Left colon (tissue), 2 donors: Measurements from ENCODE around the gene KCNG3. TPM values are rescaled to one million over a fixed set of nuclear protein-coding genes. Genes with fewer than 3 reads are reported as not detected.

ENCODE experiments used
- ATAC-seq: fragments of 200-7000 bp; cut with Tn5 transposase; one replicate; pipeline ENCODE4 v1.9.1; 2020; ENCODE audit warnings: mild to moderate bottlenecking, moderate library complexity
- DNase-seq, 2 donors: peaks; one replicate each; pipeline ENCODE4 v3.0.0-alpha.2; 2020
- intact Hi-C, 2 donors: fragments of 100-400 bp; cut with DNase I in 1 of 2; cut with micrococcal nuclease in 1 of 2; formaldehyde crosslinking; loops; one replicate each; pipeline versions ENCODE4 v1.11.2 to v1.14.0; 2022; cut with DNase I, micrococcal nuclease
- long read RNA-seq: library from polyadenylated mRNA; unstranded; transcript quantifications from one replicate; pipeline ENCODE4 v2.0.0, GENCODE V29; 2021
- total RNA-seq, 2 donors: library from RNA; stranded (reverse); fragmentation: NEBNext Ultra II Directional; extraction: Animal tissue kit (Norgen Biotek cat#: 25700); gene quantifications; one replicate each; pipeline ENCODE4 v1.2.1, GENCODE V29; 2021
- donor health status: DM: no; HTN: no; CAD: no.
- donor health status: DM: yes; HTN: yes; CAD: no.

KCNG3 gene, protein sequence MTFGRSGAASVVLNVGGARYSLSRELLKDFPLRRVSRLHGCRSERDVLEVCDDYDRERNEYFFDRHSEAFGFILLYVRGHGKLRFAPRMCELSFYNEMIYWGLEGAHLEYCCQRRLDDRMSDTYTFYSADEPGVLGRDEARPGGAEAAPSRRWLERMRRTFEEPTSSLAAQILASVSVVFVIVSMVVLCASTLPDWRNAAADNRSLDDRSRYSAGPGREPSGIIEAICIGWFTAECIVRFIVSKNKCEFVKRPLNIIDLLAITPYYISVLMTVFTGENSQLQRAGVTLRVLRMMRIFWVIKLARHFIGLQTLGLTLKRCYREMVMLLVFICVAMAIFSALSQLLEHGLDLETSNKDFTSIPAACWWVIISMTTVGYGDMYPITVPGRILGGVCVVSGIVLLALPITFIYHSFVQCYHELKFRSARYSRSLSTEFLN
- 1 to 10 TPM; 3.3 to 5.9 TPM for total RNA-seq
- long read RNA-seq, partial matches to known transcripts, result 0 of 1 reads
- long read RNA-seq, other reads (novel, unspliced or antisense), result 0 of 1 reads

GRCh38 chr2:42493468-42494354, at the start of gene KCNG3:
TSS of gene KCNG3 (minus strand) at chr2:42493982. CDS start at chr2:42493501, 481 bp downstream.
- DNase-seq (peak; percentile 76 to 83), ATAC-seq (peak; percentile 86)
- intact Hi-C loops, result no loop called here

DNA sequence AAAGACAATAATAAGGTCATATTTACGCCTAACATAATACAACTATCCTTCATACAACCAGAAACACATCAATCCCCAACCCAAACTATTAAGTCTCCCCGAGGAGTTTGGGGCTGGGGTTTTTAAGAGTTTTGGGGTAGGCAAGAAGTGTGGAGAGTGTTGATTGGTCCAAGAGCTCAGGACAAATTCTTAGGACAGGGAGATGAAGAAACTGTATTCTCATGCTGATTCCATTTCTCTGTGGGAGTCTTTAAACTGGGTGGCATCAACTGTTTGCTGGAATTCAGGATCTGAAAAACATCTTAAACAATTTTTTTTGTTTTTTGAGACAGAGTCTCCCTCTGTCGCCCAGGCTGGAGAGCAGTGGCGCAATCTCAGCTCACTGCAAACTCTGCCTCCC, 49.1 kb upstream of the KCNG3 start:
- DNase-seq (no peak), ATAC-seq (no peak)
- intact Hi-C loops, result no loop called here

DNA sequence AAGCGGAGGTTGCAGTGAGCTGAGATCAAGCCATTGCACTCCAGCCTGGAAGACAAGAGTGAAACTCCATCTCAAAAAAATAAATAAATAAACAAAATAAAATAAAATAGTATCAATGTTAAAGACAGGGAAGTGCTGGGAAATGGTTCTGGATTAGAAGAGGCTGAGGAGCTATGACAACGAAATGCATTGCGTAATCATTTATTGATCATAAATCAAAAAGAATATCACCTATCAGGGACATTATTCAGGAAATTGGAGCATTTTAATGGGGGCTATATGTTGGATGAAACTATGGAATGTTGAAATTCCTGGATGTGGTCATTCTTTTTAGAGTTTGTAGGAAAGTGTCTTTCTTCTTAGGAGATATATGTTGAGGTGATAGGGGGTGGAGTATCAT, 43.7 kb upstream of the KCNG3 start:
- intact Hi-C loops, result no loop called here
- no peak for ATAC-seq
- no peak for DNase-seq

DNA sequence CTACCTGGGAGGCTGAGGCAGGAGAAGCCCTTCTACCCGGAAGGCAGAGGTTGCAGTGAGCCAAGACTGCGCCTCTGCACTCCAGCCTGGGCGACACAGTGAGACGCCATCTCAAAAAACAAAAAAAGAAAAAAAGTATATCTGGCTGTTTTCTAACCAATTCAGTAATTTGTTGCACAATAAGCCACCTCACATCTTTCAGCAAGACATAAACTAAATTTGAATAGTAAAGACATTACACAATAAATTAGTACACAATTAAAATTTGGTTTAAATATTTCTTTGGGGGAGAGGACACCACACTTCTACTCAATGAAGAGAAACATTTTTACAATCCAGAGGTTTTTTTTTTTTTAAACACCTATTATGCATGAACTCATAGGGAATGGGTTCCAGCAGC, 38.6 kb upstream of the KCNG3 start:
- intact Hi-C loops, result no loop called here
- DNase-seq, result no peak
- no peak for ATAC-seq

GRCh38 chr2:42523341-42523740, 29.6 kb upstream of the KCNG3 start:
- intact Hi-C loops, result no loop called here
- DNase-seq, result no peak
- no peak for ATAC-seq

DNA sequence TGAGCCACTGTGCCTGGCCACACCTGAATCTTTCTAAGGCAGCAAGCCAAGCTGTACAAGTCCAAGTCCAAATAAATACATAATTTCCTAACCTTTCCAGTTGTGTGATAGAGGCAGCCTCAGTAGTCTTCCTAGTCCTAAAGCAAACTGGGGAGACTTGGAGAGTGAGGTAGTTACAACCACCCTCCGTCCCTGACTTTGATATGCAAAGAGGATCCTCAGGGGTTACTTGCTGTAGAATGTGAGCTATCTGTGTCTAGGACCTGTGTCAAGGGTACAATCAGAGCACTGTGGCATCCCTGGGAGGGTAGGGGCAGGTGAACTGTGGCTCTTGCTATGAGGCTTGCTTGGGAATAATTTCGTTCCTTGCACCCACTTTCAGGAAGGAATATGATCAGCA, 28.3 kb upstream of the KCNG3 start:
- no peak for ATAC-seq

GRCh38 chr2:42519624-42520023, 25.8 kb upstream of the KCNG3 start:
- intact Hi-C loops, result no loop called here
- DNase-seq, result no peak
- ATAC-seq, result no peak

More for the DNA sequence above, 28.3 kb upstream of the KCNG3 start:
- intact Hi-C loops, result no loop called here
- no peak for DNase-seq

- intact Hi-C loops, result no loop called here
- peak; percentile 74 for ATAC-seq
- DNase-seq, result peak in 1 of 2 donors; percentile 25
Measured at GRCh38 chr2:42516418-42516901, 22.7 kb upstream of the KCNG3 start.

DNA sequence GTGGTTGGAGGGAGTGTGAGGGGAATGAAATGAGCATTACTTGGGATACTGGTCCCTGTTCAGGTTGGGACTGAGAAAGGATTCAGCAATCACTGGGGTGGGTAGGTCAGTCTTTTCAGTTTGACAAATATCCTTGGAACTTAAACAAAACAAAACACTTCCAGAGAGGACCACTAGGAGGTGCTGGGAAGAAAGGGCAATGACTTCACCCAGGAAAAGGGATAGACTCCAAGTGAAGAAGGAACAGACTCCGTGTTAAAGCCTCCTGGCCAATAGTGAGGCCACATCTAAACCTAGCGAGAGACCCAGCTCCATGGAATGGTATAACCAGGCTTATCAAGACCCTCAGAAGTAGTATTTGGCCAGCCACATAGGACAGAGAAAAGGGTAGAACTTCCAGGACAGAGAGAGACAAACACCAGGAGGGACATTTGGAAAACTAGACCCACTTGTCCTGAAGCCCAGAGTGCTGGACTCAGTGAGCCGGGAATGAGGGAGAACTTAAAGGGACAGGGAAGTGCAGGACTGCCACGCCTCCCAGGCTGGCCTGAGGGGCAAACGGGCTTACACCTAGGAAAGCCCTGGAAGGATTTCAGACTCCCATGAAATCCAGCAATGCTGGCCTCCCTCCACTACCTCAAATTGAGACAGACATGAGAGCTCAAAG, 19.6 kb upstream of the KCNG3 start:
- DNase-seq (peak; percentile 26 to 28), ATAC-seq (peak; percentile 95)
- intact Hi-C loops, result loop anchor here in 1 of 2 donors (5.0 kb wide), 1 partner anchor 149 kb away; no protein-coding TSS in a partner anchor

- intact Hi-C loops, result loop anchor here in 1 of 2 donors (5.0 kb wide), 1 partner anchor 152 kb away; no protein-coding TSS in a partner anchor
- no peak for ATAC-seq
- DNase-seq, result no peak
Measured at GRCh38 chr2:42510608-42511243, 16.9 kb upstream of the KCNG3 start.

GRCh38 chr2:42510191-42510590, 16.4 kb upstream of the KCNG3 start:
- intact Hi-C loops, result loop anchor here in 1 of 2 donors (5.0 kb wide), 1 partner anchor 152 kb away; no protein-coding TSS in a partner anchor
- ATAC-seq (no peak), DNase-seq (no peak)

- no peak for DNase-seq
- intact Hi-C loops, result no loop called here
- ATAC-seq, result no peak
Measured at GRCh38 chr2:42504364-42505230, 10.8 kb upstream of the KCNG3 start.

DNA sequence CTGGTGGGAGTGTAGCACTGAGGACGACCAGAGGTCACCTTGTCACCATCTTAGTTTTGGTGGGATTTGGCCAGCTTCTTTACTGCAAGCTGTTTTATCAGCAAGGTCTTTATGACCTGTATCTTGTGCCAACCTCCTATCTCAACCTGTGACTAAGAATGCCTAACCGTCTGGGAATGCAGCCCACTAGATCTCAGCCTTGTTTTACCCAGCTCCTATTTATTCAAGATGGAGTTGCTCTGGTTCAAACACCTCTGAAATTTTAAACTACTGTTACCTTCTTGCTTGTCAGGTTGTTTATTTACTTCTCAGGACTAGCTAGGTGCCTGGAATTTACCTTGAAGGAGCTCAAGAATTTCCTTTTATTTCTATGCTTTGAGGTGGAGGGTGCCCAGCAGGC, 9.5 kb upstream of the KCNG3 start:
- DNase-seq (no peak), ATAC-seq (no peak)
- intact Hi-C loops, result no loop called here

DNA sequence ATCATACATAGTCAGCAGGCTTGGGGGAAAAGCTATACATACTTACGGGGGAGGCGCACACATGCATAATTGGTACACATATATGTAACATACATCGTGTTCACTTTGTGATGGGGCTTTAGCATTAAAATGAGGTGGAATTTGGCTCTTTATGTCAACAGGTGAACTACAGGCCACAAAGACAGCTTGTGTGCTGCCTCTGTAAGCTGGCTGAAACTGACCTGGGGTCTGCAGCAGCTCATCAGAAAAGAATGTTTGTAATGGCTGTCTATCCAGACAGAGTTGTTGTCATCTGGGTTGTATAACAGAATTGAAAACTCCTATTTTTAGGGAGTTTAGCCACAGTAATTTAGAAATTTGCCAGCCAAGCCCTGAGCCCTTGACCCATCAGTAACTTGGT, 4.7 kb upstream of the KCNG3 start:
- intact Hi-C loops, result loop anchor here in 1 of 2 donors (5.0 kb wide), 1 partner anchor 164 kb away; no protein-coding TSS in a partner anchor

DNA sequence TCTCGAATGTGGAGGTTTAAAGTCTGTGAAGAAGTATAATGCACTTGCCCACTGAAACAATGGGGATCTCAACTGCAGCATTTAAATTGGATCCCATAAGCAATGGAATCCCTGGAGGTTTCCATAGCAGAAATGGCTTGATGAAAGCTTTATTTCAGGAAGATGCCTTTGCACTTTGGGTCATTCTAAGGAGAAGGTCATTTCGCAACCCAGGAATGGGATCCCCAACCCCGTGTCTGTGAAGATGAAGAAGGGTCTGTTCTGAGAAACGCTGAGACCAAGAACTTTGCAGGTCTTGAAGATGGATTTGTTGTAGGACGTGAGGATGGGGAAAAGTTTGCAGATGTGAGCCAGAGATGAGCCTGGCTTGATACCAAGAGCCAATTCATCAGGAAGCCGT, 1.8 kb upstream of the KCNG3 start:
- intact Hi-C loops, result loop anchor here in 1 of 2 donors (5.0 kb wide), 1 partner anchor 167 kb away; no protein-coding TSS in a partner anchor
- DNase-seq, result no peak
- ATAC-seq, result no peak

More for the DNA sequence above, 4.7 kb upstream of the KCNG3 start:
- DNase-seq (no peak), ATAC-seq (no peak)

GRCh38 chr2:42495234-42495581, 1.4 kb upstream of the KCNG3 start:
- intact Hi-C loops, result loop anchor here in 1 of 2 donors (5.0 kb wide), 1 partner anchor 167 kb away; no protein-coding TSS in a partner anchor
- DNase-seq (no peak), ATAC-seq (no peak)
